Activated CD8-positive, alpha-beta T cell treated with anti-CD3 and anti-CD28 coated beads for 36 hours (primary cell): ENCODE data around the gene GABRQ. TPM values are rescaled to one million over a fixed set of nuclear protein-coding genes. Genes with fewer than 3 reads are reported as not detected.

Source experiments
- ATAC-seq: fragments of 200-7000 bp; cut with Tn5 transposase; one replicate; pipeline ENCODE4 v1.10.0; 2021; ENCODE audit warnings: mild to moderate bottlenecking, moderate library complexity
- CTCF ChIA-PET: fragments of 350-600 bp; sonication (Branson Sonifier 250); formaldehyde crosslinking; loops from one replicate; lab custom pipeline; 2021; ENCODE audit warnings: antibody characterized with exemption; lab: Charles Lee
- POLR2A ChIA-PET: fragments of 350-600 bp; sonication (Branson Sonifier 250); formaldehyde crosslinking; loops from one replicate; lab custom pipeline; 2021; ENCODE audit warnings: antibody characterized with exemption; lab: Charles Lee
- DNase-seq: peaks from one replicate; pipeline ENCODE4 v3.0.0-alpha.2; 2020
- H3K27ac Mint-ChIP-seq: one replicate; pipeline ENCODE4 v1.8.0; 2021; ENCODE audit warnings: mild to moderate bottlenecking, mixed read lengths
- H3K27me3 Mint-ChIP-seq: one replicate; pipeline ENCODE4 v1.8.0; 2021; ENCODE audit warnings: mixed read lengths
- H3K36me3 Mint-ChIP-seq: one replicate; pipeline ENCODE4 v1.8.0; 2021; ENCODE audit warnings: low read depth, mixed read lengths
- H3K4me1 Mint-ChIP-seq: one replicate; pipeline ENCODE4 v1.8.0; 2021; ENCODE audit warnings: low read depth, mixed read lengths
- H3K4me3 Mint-ChIP-seq: one replicate; pipeline ENCODE4 v1.8.0; 2021; ENCODE audit warnings: mild to moderate bottlenecking, moderate library complexity, mixed read lengths
- H3K9me3 Mint-ChIP-seq: one replicate; pipeline ENCODE4 v1.8.0; 2021; ENCODE audit warnings: mixed read lengths
- intact Hi-C: fragments of 100-400 bp; cut with micrococcal nuclease; formaldehyde crosslinking; loops from one replicate; pipeline ENCODE4 v1.10.0; 2022
- total RNA-seq, 2 experiments: library from RNA; stranded (reverse); gene quantifications; one replicate each; pipeline ENCODE4 v1.2.3, GENCODE V29; 2021
- TF ChIP-seq, protein P1 (sequence below): fragments of 200-600 bp; IDR thresholded peaks from one replicate; pipeline ENCODE4 v1.8.0; 2022; ENCODE audit warnings: antibody characterized with exemption, mild to moderate bottlenecking

GABRQ gene
- total RNA-seq, 2 experiments from 2014 or later = not detected

DNA sequence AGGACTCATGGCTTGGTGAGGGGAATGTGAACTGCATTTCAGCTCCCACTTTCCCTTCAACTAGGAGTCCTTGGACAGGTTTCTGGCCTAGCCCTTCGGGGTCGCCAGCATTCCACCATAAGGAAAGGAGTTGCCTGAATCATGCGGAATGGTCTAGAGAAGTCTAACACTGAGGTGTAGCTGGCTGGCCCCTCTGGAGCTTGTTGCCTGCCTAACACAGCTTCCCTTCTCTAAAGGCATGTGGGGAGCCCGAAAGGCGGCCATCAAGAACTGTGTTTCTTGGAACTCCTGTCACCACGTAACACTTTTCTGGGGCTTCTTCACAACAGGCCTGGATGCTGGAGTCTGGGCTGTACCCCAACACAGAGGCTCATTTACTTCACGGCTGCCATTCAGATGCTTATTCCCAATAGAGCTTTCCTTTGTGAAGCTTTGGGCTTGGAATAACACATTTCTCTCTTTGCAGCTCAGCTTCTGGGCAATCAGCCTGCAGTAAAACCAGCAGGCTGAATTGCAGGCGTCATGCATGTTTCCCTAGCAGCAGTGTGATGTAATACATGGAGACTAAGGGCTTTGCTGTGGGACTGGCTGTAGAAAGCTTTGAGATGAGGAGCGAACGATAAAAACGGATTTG, 5.4 kb downstream of the GABRQ start:
- TF ChIP-seq, protein P1, sequence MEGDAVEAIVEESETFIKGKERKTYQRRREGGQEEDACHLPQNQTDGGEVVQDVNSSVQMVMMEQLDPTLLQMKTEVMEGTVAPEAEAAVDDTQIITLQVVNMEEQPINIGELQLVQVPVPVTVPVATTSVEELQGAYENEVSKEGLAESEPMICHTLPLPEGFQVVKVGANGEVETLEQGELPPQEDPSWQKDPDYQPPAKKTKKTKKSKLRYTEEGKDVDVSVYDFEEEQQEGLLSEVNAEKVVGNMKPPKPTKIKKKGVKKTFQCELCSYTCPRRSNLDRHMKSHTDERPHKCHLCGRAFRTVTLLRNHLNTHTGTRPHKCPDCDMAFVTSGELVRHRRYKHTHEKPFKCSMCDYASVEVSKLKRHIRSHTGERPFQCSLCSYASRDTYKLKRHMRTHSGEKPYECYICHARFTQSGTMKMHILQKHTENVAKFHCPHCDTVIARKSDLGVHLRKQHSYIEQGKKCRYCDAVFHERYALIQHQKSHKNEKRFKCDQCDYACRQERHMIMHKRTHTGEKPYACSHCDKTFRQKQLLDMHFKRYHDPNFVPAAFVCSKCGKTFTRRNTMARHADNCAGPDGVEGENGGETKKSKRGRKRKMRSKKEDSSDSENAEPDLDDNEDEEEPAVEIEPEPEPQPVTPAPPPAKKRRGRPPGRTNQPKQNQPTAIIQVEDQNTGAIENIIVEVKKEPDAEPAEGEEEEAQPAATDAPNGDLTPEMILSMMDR = no peak
- no peaks in the 10 kb centered on the region for H3K4me1 Mint-ChIP-seq
- H3K4me3 Mint-ChIP-seq = no peak overlapping the region
- intact Hi-C loops = no loop called here
- no peaks in the 10 kb centered on the region for H3K36me3 Mint-ChIP-seq
- ChIA-PET CTCF (interaction anchor here (3.5 kb wide), 1 partner anchor 10 kb away, joined by 18 read pairs; no protein-coding TSS in a partner anchor), POLR2A (no interaction called here)
- no peaks in the 10 kb centered on the region for H3K9me3 Mint-ChIP-seq
- H3K27ac Mint-ChIP-seq = no peak overlapping the region
- no peak for ATAC-seq
- no peak for DNase-seq
- peaks cover 12% of the 10 kb centered on the region for H3K27me3 Mint-ChIP-seq

DNA sequence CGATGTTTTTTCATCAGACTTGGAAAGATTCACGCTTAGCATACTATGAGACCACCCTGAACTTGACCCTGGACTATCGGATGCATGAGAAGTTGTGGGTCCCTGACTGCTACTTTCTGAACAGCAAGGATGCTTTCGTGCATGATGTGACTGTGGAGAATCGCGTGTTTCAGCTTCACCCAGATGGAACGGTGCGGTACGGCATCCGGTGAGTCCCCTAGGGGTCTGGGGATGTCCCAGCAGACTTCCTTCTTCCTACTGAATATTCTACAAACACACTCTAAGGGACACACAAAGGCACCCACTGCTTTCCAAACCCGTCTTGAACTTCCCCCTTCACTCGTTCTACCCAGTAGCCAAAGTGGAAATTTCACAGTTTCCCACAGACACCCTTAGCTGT, 9.3 kb downstream of the GABRQ start:
- Mint-ChIP-seq H3K36me3 (no peaks in the 10 kb centered on the region), H3K27me3 (no peaks in the 10 kb centered on the region), H3K4me1 (no peaks in the 10 kb centered on the region), H3K27ac (no peak overlapping the region), H3K4me3 (no peak overlapping the region), H3K9me3 (no peaks in the 10 kb centered on the region)
- intact Hi-C loops = no loop called here
- DNase-seq = no peak
- ChIA-PET CTCF (interaction anchor here (2.0 kb wide), 1 partner anchor 12 kb away, joined by 5 read pairs; no protein-coding TSS in a partner anchor), POLR2A (no interaction called here)
- TF ChIP-seq, protein P1 = no peak
- no peak for ATAC-seq

DNA sequence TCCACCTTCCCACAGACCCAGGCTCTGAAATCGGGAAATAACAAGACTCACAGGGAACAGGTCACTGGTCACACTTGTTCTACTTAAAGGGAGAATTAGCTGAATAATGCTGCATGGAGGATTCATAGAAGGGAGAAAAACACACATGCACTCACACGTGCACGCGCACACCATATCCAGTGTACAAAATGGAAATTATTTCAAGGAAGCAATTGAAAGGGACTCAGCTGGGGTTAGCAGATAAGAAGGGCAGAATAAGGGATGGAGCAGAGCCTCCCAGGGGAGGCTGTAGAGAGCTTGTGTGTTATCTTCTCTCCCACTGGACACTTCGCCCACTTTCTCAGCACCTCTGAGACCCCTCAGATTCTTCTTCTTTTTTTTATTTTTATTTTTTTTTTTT, 10.3 kb downstream of the GABRQ start:
- intact Hi-C loops = no loop called here
- ATAC-seq (no peak), DNase-seq (no peak)
- TF ChIP-seq, protein P1 = no peak
- Mint-ChIP-seq H3K4me3 (no peak overlapping the region), H3K27ac (no peak overlapping the region), H3K36me3 (no peaks in the 10 kb centered on the region), H3K27me3 (no peaks in the 10 kb centered on the region), H3K4me1 (no peaks in the 10 kb centered on the region), H3K9me3 (no peaks in the 10 kb centered on the region)
- POLR2A ChIA-PET = no interaction called here
- CTCF ChIA-PET = interaction anchor here (2.0 kb wide), 1 partner anchor 13 kb away, joined by 5 read pairs; no protein-coding TSS in a partner anchor

DNA sequence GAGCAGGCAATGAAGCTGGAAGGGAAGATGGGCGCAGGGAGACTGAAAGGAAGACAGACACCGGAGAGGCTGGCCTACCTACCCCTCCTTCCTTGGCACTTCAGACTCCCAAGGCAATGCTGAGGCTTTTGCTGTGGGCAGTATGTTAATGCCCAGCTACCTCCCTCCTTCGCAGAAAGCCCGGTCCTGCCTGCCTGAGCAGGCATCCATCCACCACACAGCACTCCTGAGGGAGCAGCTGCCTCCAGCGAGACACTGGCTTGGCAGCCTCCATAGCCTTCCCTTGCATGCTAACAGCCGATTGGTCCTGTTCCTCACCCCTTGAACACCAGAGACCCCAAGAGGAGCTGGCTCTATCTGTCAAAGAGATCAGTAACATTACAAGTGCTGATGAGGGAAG, 14.4 kb downstream of the GABRQ start:
- Mint-ChIP-seq H3K36me3 (no peaks in the 10 kb centered on the region), H3K4me3 (no peak overlapping the region), H3K4me1 (no peaks in the 10 kb centered on the region), H3K27ac (no peak overlapping the region), H3K27me3 (no peaks in the 10 kb centered on the region), H3K9me3 (no peaks in the 10 kb centered on the region)
- ChIA-PET CTCF (no interaction called here), POLR2A (no interaction called here)
- no peak for DNase-seq
- TF ChIP-seq, protein P1 = no peak
- intact Hi-C loops = no loop called here
- no peak for ATAC-seq

DNA sequence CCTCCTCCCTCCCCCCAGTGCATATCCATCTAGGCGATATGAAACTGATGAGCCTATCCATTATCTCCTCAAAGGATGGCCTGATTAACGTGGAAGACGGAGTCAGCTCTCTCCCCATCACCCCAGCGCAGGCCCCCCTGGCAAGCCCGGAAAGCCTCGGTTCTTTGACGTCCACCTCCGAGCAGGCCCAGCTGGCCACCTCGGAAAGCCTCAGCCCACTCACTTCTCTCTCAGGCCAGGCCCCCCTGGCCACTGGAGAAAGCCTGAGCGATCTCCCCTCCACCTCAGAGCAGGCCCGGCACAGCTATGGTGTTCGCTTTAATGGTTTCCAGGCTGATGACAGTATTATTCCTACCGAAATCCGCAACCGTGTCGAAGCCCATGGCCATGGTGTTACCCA, 14.8 kb downstream of the GABRQ start:
- Mint-ChIP-seq H3K9me3 (no peaks in the 10 kb centered on the region), H3K4me3 (no peak overlapping the region), H3K27ac (no peak overlapping the region), H3K36me3 (no peaks in the 10 kb centered on the region), H3K4me1 (no peaks in the 10 kb centered on the region), H3K27me3 (no peaks in the 10 kb centered on the region)
- POLR2A ChIA-PET = no interaction called here
- CTCF ChIA-PET = no interaction called here
- ATAC-seq (no peak), DNase-seq (no peak)
- TF ChIP-seq, protein P1 = no peak
- intact Hi-C loops = no loop called here
